Measurements from ENCODE around the gene COL6A1. TPM values are rescaled to one million over a fixed set of nuclear protein-coding genes. Genes with fewer than 3 reads are reported as not detected.
"Not testable (repeated sequence)": the region's sequence is repeated elsewhere in the genome, so short reads cannot be mapped to it uniquely, and the experiment has no call there.

The COL6A1 gene
- total and polyA plus RNA-seq, 5 donors, result 112 to 192 (median 165) TPM

DNA sequence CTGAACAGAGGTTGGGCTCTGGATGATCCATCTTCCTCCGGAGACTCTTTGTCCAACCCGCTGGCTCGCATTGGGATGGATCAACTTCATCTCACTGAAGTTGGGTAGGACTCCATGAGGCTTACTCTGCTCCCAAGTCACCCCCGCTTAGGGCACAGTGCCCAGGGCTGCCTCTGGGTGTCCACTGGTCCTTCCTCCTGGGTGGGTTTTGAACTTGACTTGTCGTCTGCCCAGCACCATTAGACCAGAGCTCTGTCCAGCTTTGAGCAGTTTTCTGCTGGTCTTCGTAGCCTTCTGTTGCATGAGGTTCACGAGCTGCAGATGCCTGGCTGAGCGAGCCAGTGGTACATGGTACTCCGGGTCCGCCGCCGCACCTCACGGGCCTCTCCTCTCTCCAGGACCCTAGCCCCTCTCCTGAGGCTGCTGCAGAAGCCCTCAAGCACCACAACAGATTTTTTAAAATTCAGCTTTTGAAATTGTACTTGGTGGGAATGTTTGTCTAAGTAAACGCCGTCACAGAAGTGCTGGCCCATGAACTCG is 33.8 kb upstream of the COL6A1 start:
- 92% methylated on average over 16 of the region's 16 CpGs for WGBS
- Histone ChIP-seq H3K9me3 (ENCODE audit: control insufficient read depth, low read length) (no peaks in the 10 kb centered on the region), H3K4me3 (ENCODE audit: low read length) (no peak overlapping the region), H3K4me1 (ENCODE audit: control insufficient read depth, insufficient read depth, low read length) (no peaks in the 10 kb centered on the region), H3K27me3 (ENCODE audit: control insufficient read depth, insufficient read depth) (no peaks in the 10 kb centered on the region), H3K27ac (ENCODE audit: low read length) (no peak overlapping the region)
- no peak for DNase-seq
- ATAC-seq, result no peak
- intact Hi-C loops (cut with DNase I), result no loop called here

DNA sequence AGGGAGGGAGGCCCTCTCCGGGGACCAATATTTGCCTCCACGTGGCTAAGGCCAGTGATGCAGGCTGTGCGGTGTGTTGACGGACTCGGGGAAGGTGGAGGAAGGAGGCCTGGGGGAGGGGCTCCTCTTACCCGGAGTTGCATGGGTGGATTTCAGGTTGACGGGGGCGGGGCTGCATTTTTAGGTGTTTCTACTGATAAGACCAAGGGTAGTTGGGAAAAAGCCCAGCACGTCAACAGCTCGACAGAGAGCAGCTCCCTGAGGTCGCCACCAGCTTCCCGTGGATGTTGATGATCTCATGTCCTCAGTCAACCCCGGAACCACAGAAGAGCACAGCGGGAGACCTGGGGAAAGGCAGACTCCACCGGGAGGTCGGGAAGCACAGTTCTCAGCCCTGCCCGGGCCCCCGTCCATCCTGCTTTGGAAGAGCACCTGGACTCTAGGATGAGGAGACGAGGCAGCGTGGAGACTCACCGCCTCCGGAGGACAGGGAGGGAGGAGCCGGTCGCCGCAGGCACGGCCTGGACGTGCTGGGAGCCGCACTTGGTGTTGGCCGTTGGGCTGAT is 32.9 kb upstream of the COL6A1 start:
- Histone ChIP-seq H3K4me1 (ENCODE audit: control insufficient read depth, insufficient read depth, low read length) (no peaks in the 10 kb centered on the region), H3K9me3 (ENCODE audit: control insufficient read depth, low read length) (no peaks in the 10 kb centered on the region), H3K27ac (ENCODE audit: low read length) (no peak overlapping the region), H3K4me3 (ENCODE audit: low read length) (no peak overlapping the region), H3K27me3 (ENCODE audit: control insufficient read depth, insufficient read depth) (no peaks in the 10 kb centered on the region)
- 56% methylated on average over 29 of the region's 29 CpGs for WGBS
- peak in 1 of 3 donors; percentile 57 for DNase-seq
- intact Hi-C loops (cut with DNase I), result no loop called here
- ATAC-seq, result no peak

DNA sequence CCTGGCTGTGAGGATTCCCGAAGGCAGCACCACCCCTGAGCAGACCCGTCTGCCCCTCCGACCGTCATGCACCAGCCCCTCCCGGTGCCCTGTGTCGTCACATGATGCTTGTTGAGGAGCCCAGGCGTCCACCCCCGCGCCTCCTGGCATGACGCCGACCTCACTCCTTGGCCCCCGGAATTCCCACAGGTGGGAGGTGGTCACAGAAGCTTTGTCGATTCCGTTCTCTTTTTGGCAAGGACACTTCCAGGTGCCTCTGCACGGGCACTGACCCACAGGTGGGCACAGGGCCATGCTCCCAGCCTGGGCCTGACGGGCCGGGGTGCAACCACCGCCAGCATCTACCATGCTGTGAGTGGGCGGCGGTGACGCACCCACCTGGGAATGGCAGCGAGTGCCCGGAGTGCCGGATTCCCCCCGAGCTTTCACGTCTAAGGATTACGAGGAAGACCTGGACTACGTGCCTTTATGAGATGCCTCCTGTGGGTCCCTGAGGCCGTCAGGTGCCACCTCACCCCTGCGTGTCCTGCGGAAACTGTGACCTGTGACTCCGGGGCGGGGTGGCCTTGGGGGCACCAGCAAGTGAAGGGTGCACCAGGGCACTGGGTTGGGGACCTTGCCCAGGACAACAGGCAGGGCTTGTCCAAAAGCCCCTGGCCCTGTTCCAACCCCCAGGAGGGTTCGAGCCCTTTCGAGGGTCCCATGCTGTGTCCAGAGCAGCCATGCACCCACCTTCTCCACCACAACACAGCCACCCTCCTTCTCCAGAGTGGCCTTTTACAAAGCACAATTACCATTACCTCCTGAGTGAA is 31.4 kb upstream of the COL6A1 start:
- intact Hi-C loops (cut with DNase I), result no loop called here
- ATAC-seq, result peak; percentile 3 to 5
- Histone ChIP-seq H3K27me3 (ENCODE audit: control insufficient read depth, insufficient read depth) (no peaks in the 10 kb centered on the region), H3K4me1 (ENCODE audit: control insufficient read depth, insufficient read depth, low read length) (no peaks in the 10 kb centered on the region), H3K9me3 (ENCODE audit: control insufficient read depth, low read length) (no peaks in the 10 kb centered on the region), H3K4me3 (ENCODE audit: low read length) (no peak overlapping the region), H3K27ac (ENCODE audit: low read length) (no peak overlapping the region)
- DNase-seq, result peak in 1 of 3 donors; percentile 71
- WGBS, result 77% methylated on average over 35 of the region's 35 CpGs

GRCh38 chr21:45950740-45951515 is 30.6 kb upstream of the COL6A1 start:
- intact Hi-C loops (cut with DNase I), result no loop called here
- ATAC-seq, result peak; percentile 67
- Histone ChIP-seq H3K27me3 (ENCODE audit: control insufficient read depth, insufficient read depth) (no peaks in the 10 kb centered on the region), H3K4me1 (ENCODE audit: control insufficient read depth, insufficient read depth, low read length) (no peaks in the 10 kb centered on the region), H3K4me3 (ENCODE audit: low read length) (no peak overlapping the region), H3K27ac (ENCODE audit: low read length) (no peak overlapping the region), H3K9me3 (ENCODE audit: control insufficient read depth, low read length) (no peaks in the 10 kb centered on the region)
- DNase-seq, result peak; percentile 68 to 86 (median 85)
- 45% methylated on average over 21 of the region's 21 CpGs for WGBS

DNA sequence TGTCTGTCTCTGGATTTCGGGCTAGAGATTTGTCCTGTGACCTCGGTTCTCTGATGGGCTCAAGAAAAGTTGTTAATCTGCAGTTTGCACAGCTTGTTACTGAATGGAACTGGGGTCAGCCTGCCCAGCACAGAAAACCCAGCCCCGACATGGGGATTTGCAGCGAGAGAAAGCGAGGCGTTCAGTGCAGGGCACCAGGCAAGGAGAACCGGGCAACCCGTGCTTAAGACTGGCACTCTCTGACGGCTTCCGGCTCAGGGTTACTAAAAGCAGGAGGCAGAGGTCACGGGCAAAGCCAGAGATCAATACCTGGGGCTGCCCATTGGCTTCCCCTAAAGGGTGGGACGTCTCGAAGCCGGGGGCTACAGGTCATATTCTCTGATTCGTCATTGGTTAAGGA is 29.9 kb upstream of the COL6A1 start:
- no peaks in the 10 kb centered on the region for H3K27me3 ChIP-seq (ENCODE audit: control insufficient read depth, insufficient read depth)

GRCh38 chr21:45952527-45952926 is 29.0 kb upstream of the COL6A1 start:
- 85% methylated on average over 10 of the region's 10 CpGs for WGBS
- not testable (repeated sequence) for H3K27ac ChIP-seq (ENCODE audit: low read length); H3K4me1 ChIP-seq (ENCODE audit: control insufficient read depth, insufficient read depth, low read length)

More for the DNA sequence above, 29.9 kb upstream of the COL6A1 start:
- no peaks in the 10 kb centered on the region for H3K4me1 ChIP-seq (ENCODE audit: control insufficient read depth, insufficient read depth, low read length)
- no peaks in the 10 kb centered on the region for H3K9me3 ChIP-seq (ENCODE audit: control insufficient read depth, low read length)
- WGBS, result 86% methylated on average over 15 of the region's 15 CpGs
- DNase-seq, result no peak
- H3K4me3 ChIP-seq (ENCODE audit: low read length), result no peak overlapping the region
- intact Hi-C loops (cut with DNase I), result no loop called here
- no peak overlapping the region for H3K27ac ChIP-seq (ENCODE audit: low read length)
- no peak for ATAC-seq

GRCh38 chr21:45952974-45953373 is 28.6 kb upstream of the COL6A1 start:
- peak in 1 of 2 donors; percentile 11 for ATAC-seq
- Histone ChIP-seq H3K9me3 (ENCODE audit: control insufficient read depth, low read length) (no peaks in the 10 kb centered on the region), H3K27ac (ENCODE audit: low read length) (no peak overlapping the region), H3K27me3 (ENCODE audit: control insufficient read depth, insufficient read depth) (no peaks in the 10 kb centered on the region), H3K4me3 (ENCODE audit: low read length) (no peak overlapping the region), H3K4me1 (ENCODE audit: control insufficient read depth, insufficient read depth, low read length) (peaks cover 2% of the 10 kb centered on the region)
- intact Hi-C loops (cut with DNase I), result no loop called here
- peak in 1 of 3 donors; percentile 45 for DNase-seq
- 42% methylated on average over 11 of the region's 11 CpGs for WGBS

More at GRCh38 chr21:45952527-45952926, 29.0 kb upstream of the COL6A1 start:
- DNase-seq; intact Hi-C loops (cut with DNase I); ATAC-seq; H3K27me3 ChIP-seq (ENCODE audit: control insufficient read depth, insufficient read depth); H3K9me3 ChIP-seq (ENCODE audit: control insufficient read depth, low read length); H3K4me3 ChIP-seq (ENCODE audit: low read length): not testable (repeated sequence)

GRCh38 chr21:45954261-45954660 is 27.3 kb upstream of the COL6A1 start:
- Histone ChIP-seq H3K9me3 (ENCODE audit: control insufficient read depth, low read length) (no peaks in the 10 kb centered on the region), H3K27me3 (ENCODE audit: control insufficient read depth, insufficient read depth) (no peaks in the 10 kb centered on the region), H3K4me1 (ENCODE audit: control insufficient read depth, insufficient read depth, low read length) (peaks cover 2% of the 10 kb centered on the region), H3K4me3 (ENCODE audit: low read length) (no peak overlapping the region), H3K27ac (ENCODE audit: low read length) (peak overlapping the region; percentile 68)
- intact Hi-C loops (cut with DNase I), result no loop called here
- peak in 1 of 3 donors; percentile 73 for DNase-seq
- 29% methylated on average over 12 of the region's 12 CpGs for WGBS
- ATAC-seq, result peak; percentile 42 to 44

- 91% methylated on average over 6 of the region's 6 CpGs for WGBS
- no peak for ATAC-seq
- peaks cover 2% of the 10 kb centered on the region for H3K4me1 ChIP-seq (ENCODE audit: control insufficient read depth, insufficient read depth, low read length)
- H3K27me3 ChIP-seq (ENCODE audit: control insufficient read depth, insufficient read depth), result no peaks in the 10 kb centered on the region
- no peak overlapping the region for H3K27ac ChIP-seq (ENCODE audit: low read length)
- H3K9me3 ChIP-seq (ENCODE audit: control insufficient read depth, low read length), result no peaks in the 10 kb centered on the region
- no peak overlapping the region for H3K4me3 ChIP-seq (ENCODE audit: low read length)
- no peak for DNase-seq
- intact Hi-C loops (cut with DNase I), result no loop called here
These were observed 26.6 kb upstream of the COL6A1 start for GRCh38 chr21:45954921-45955320.

DNA sequence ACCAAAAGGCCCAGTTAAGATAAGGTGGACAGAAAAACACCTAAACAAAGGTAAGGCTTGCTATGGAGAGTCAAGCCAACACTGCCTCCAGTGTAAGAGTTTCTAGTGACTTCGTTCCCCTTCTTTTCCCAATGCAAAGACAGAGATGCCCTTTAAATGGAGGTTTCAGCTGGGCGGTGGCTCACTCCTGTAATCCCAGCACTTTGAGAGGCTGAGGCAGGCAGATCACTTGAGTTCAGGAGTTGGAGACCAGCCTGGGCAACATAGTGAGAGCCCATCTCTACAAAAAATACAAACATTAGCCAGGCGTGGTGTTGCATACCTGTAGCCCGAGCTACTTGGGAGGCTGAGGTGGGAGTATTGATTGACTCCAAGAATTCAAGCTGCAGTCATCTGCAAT is 24.0 kb upstream of the COL6A1 start:
- intact Hi-C loops (cut with DNase I), result no loop called here
- Histone ChIP-seq H3K27me3 (ENCODE audit: control insufficient read depth, insufficient read depth) (no peaks in the 10 kb centered on the region), H3K4me3 (ENCODE audit: low read length) (no peak overlapping the region), H3K27ac (ENCODE audit: low read length) (peak overlapping the region; percentile 59), H3K9me3 (ENCODE audit: control insufficient read depth, low read length) (no peaks in the 10 kb centered on the region), H3K4me1 (ENCODE audit: control insufficient read depth, insufficient read depth, low read length) (peaks cover 2% of the 10 kb centered on the region)
- WGBS, result 78% methylated on average over 4 of the region's 4 CpGs
- ATAC-seq (no peak), DNase-seq (no peak)

Measured in right cardiac atrium (tissue), 5 donors.